Astrocyte of the hippocampus (primary cell): ENCODE results near the gene NAA40.

ENCODE experiments used
- DNase-seq: peaks from one replicate; pipeline ENCODE4 v3.0.0; 2011; ENCODE audit warnings: low read depth, low spot score

NAA40 gene

GRCh38 chr11:63912678-63913077 lies 26.1 kb upstream of the NAA40 start:
- no peak for DNase-seq

GRCh38 chr11:63913866-63914830 lies 24.7 kb upstream of the NAA40 start:
- DNase-seq, result no peak

GRCh38 chr11:63914896-63915691 lies 23.7 kb upstream of the NAA40 start:
- no peak for DNase-seq

- peak; percentile 72 for DNase-seq
Measured at GRCh38 chr11:63915961-63916836, 22.6 kb upstream of the NAA40 start.

GRCh38 chr11:63916837-63917691 lies 21.7 kb upstream of the NAA40 start, which contains the start of gene RCOR2:
Gene RCOR2 (minus strand): TSS chr11:63917164. CDS start chr11:63916456, 708 bp downstream.
- peak; percentile 85 for DNase-seq

GRCh38 chr11:63917692-63918506 lies 20.9 kb upstream of the NAA40 start:
- peak; percentile 58 for DNase-seq

GRCh38 chr11:63918507-63919191 lies 20.2 kb upstream of the NAA40 start:
- no peak for DNase-seq

GRCh38 chr11:63919267-63920125 lies 19.3 kb upstream of the NAA40 start:
- DNase-seq, result peak; percentile 45

- peak; percentile 84 for DNase-seq
Measured at GRCh38 chr11:63920126-63920938, 18.5 kb upstream of the NAA40 start.

- no peak for DNase-seq
Measured at GRCh38 chr11:63920939-63921417, 17.8 kb upstream of the NAA40 start.

- no peak for DNase-seq
Measured at GRCh38 chr11:63922673-63923192, 16.1 kb upstream of the NAA40 start.

- no peak for DNase-seq
Measured at GRCh38 chr11:63923319-63923718, 15.5 kb upstream of the NAA40 start.

GRCh38 chr11:63929616-63930015 lies 9.2 kb upstream of the NAA40 start:
- no peak for DNase-seq

GRCh38 chr11:63931045-63931444 lies 7.8 kb upstream of the NAA40 start:
- no peak for DNase-seq

GRCh38 chr11:63931876-63932275 lies 6.9 kb upstream of the NAA40 start:
- DNase-seq, result no peak

GRCh38 chr11:63933459-63933858 lies 5.3 kb upstream of the NAA40 start:
- DNase-seq, result peak; percentile 68
